Neuronal stem cell (in vitro differentiated cells): Measurements from ENCODE around the gene GLOD4.
A peak's percentile ranks its signal among the peaks of the same experiment; 100 is the strongest.
"Not testable (repeated sequence)": the region's sequence is repeated elsewhere in the genome, so short reads cannot be mapped to it uniquely, and the experiment has no call there.

Source experiments
- DNase-seq: peaks from one replicate; pipeline ENCODE4 v3.0.0-alpha.2; 2013; ENCODE audit warnings: low spot score
- H2AFZ ChIP-seq: one replicate; pipeline ENCODE4 v1.6.1; 2013; ENCODE audit warnings: mild to moderate bottlenecking, low read length, inconsistent platforms
- H2AK5ac ChIP-seq: 2 replicates; pipeline ENCODE4 v1.6.1; 2013; ENCODE audit warnings: low read depth, mild to moderate bottlenecking, inconsistent platforms, low read length, moderate library complexity, mixed read lengths
- H2BK120ac ChIP-seq: 2 replicates; pipeline ENCODE4 v1.6.1; 2013; ENCODE audit warnings: low read depth, mild to moderate bottlenecking, inconsistent platforms, low read length, moderate library complexity, mixed read lengths
- H2BK12ac ChIP-seq: one replicate; pipeline ENCODE4 v1.6.1; 2013; ENCODE audit warnings: low read length, inconsistent platforms
- H2BK15ac ChIP-seq: 2 replicates; pipeline ENCODE4 v1.6.1; 2013; ENCODE audit warnings: mild to moderate bottlenecking, low read length, inconsistent platforms, mixed read lengths
- H2BK5ac ChIP-seq: one replicate; pipeline ENCODE4 v1.6.1; 2013; ENCODE audit warnings: inconsistent platforms, mild to moderate bottlenecking, low read length, moderate library complexity
- H3K14ac ChIP-seq: one replicate; pipeline ENCODE4 v1.6.1; 2013; ENCODE audit warnings: low read length, inconsistent platforms
- H3K18ac ChIP-seq: 2 replicates; pipeline ENCODE4 v1.6.1; 2013; ENCODE audit warnings: low read length, inconsistent platforms
- H3K23ac ChIP-seq: 2 replicates; pipeline ENCODE4 v1.6.1; 2013; ENCODE audit warnings: low read depth, mild to moderate bottlenecking, mixed read lengths, low read length, inconsistent platforms; ENCODE audit not compliant: poor library complexity
- H3K27ac ChIP-seq: replicated peaks from 3 replicates; pipeline ENCODE4 v1.5.1; 2013; ENCODE audit warnings: low read length, inconsistent platforms
- H3K27me3 ChIP-seq, 3 experiments: 2 replicates each; pipeline ENCODE4 v1.6.1; 2013; ENCODE audit warnings: low read length in 3 of 3, mild to moderate bottlenecking in 2 of 3, inconsistent platforms in 1 of 3, low read depth in 1 of 3, mixed read lengths in 1 of 3, moderate library complexity in 1 of 3; ENCODE audit not compliant: control insufficient read depth in 3 of 3, insufficient read depth in 3 of 3
- H3K36me3 ChIP-seq, 2 donors: replicated peaks in 1 of 2; 2 replicates each; pipeline ENCODE4 v1.6.1; 2013; ENCODE audit warnings: low read length in 2 of 2; ENCODE audit not compliant: control insufficient read depth in 2 of 2, insufficient read depth in 2 of 2
- H3K4ac ChIP-seq: 2 replicates; pipeline ENCODE4 v1.6.1; 2013; ENCODE audit warnings: inconsistent platforms, mild to moderate bottlenecking, low read length, moderate library complexity
- H3K4me1 ChIP-seq, 2 donors: 1 replicate in 1 of 2; 2 replicates in 1 of 2; pipeline ENCODE4 v1.6.1; 2013; ENCODE audit warnings: low read length in 2 of 2, low read depth in 1 of 2; ENCODE audit not compliant: control insufficient read depth in 2 of 2, insufficient read depth in 1 of 2
- H3K4me2 ChIP-seq: one replicate; pipeline ENCODE4 v1.6.1; 2013; ENCODE audit warnings: mild to moderate bottlenecking, low read length, inconsistent platforms; ENCODE audit not compliant: insufficient read depth, poor library complexity, severe bottlenecking
- H3K4me3 ChIP-seq, 2 donors: 2 replicates each; pipeline ENCODE4 v1.5.1; 2013; ENCODE audit warnings: low read length in 2 of 2, mild to moderate bottlenecking in 2 of 2, inconsistent platforms in 1 of 2, moderate library complexity in 1 of 2
- H3K79me1 ChIP-seq: one replicate; pipeline ENCODE4 v1.6.1; 2013; ENCODE audit warnings: low read depth, mild to moderate bottlenecking, inconsistent platforms, low read length, moderate library complexity
- H3K9ac ChIP-seq: one replicate; pipeline ENCODE4 v1.6.1; 2013; ENCODE audit warnings: mild to moderate bottlenecking, low read depth, low read length, inconsistent platforms; ENCODE audit not compliant: poor library complexity
- H3K9me3 ChIP-seq, 2 donors: replicated peaks in 1 of 2; 2 replicates each; pipeline versions ENCODE3 to v1.6.1; 2013; ENCODE audit warnings: low read length in 2 of 2, mild to moderate bottlenecking in 2 of 2, inconsistent platforms in 1 of 2, low read depth in 1 of 2, mixed read lengths in 1 of 2, moderate library complexity in 1 of 2; ENCODE audit not compliant: control insufficient read depth in 2 of 2, insufficient read depth in 1 of 2
- H4K8ac ChIP-seq: one replicate; pipeline ENCODE4 v1.6.1; 2013; ENCODE audit warnings: low read depth, mild to moderate bottlenecking, inconsistent platforms, low read length, moderate library complexity
- H4K91ac ChIP-seq: one replicate; pipeline ENCODE4 v1.6.1; 2013; ENCODE audit warnings: low read length, low read depth, mild to moderate bottlenecking, inconsistent platforms; ENCODE audit not compliant: poor library complexity
- WGBS, 2 donors: extraction: QIAGEN DNeasy Blood & Tissue Kit; methylation state at CpG; one replicate each; pipeline ENCODE4 v1.1.7; 2013; ENCODE audit warnings: missing lambda C conversion rate in 2 of 2, mixed read lengths in 1 of 2; ENCODE audit not compliant: insufficient read length in 2 of 2, insufficient replicate concordance in 1 of 2; ENCODE audit errors: extremely low coverage in 2 of 2; 5-methylcytosine and 5-hydroxymethylcytosine counted together

The GLOD4 gene

GRCh38 chr17:806781-807522 is 24.9 kb upstream of the GLOD4 start:
- no peak overlapping the region for H3K27ac ChIP-seq

GRCh38 chr17:806346-806745 is 24.3 kb upstream of the GLOD4 start:
- Histone ChIP-seq H2BK15ac (no peak overlapping the region), H3K4me3 (no peak overlapping the region), H3K27me3 (no peaks in the 10 kb centered on the region), H3K27ac (no peak overlapping the region), H3K14ac (no peak overlapping the region), H3K23ac (peak overlapping the region; percentile 31), H2BK12ac (no peak overlapping the region), H2BK120ac (no peak overlapping the region), H2BK5ac (no peak overlapping the region), H3K18ac (no peak overlapping the region), H4K91ac (no peak overlapping the region), H4K8ac (no peak overlapping the region), H3K4ac (no peak overlapping the region), H3K79me1 (peaks cover 15% of the 10 kb centered on the region), H3K9ac (no peak overlapping the region), H3K4me2 (no peak overlapping the region), H3K4me1 (peaks cover 17 to 35% of the 10 kb centered on the region in 2 donors), H3K36me3 (peaks cover 17 to 64% of the 10 kb centered on the region in 2 donors), H2AFZ (no peak overlapping the region), H3K9me3 (no peaks in the 10 kb centered on the region), H2AK5ac (peak overlapping the region; percentile 63)
- no peak for DNase-seq
- no CpG with 5 or more reads among the region's 13 CpGs for WGBS, 2 donors

More at GRCh38 chr17:806781-807522, 24.9 kb upstream of the GLOD4 start:
- Histone ChIP-seq H3K14ac (no peak overlapping the region), H2BK15ac (no peak overlapping the region), H3K4me3 (no peak overlapping the region), H3K23ac (peak overlapping the region; percentile 31), H2BK5ac (peak overlapping the region; percentile 94), H3K4me2 (no peak overlapping the region), H2AK5ac (peak overlapping the region; percentile 63), H4K8ac (peak overlapping the region; percentile 43), H3K18ac (peak overlapping the region; percentile 76), H2BK120ac (no peak overlapping the region), H3K9ac (peak overlapping the region; percentile 44), H4K91ac (no peak overlapping the region), H2BK12ac (no peak overlapping the region), H2AFZ (no peak overlapping the region), H3K27me3 (no peaks in the 10 kb centered on the region), H3K4me1 (peaks cover 17 to 35% of the 10 kb centered on the region in 2 donors), H3K36me3 (peaks cover 14 to 60% of the 10 kb centered on the region in 2 donors), H3K79me1 (peaks cover 15% of the 10 kb centered on the region), H3K9me3 (no peaks in the 10 kb centered on the region), H3K4ac (no peak overlapping the region)
- no peak for DNase-seq
- WGBS, 2 donors: no CpG with 5 or more reads among the region's 33 CpGs

- Histone ChIP-seq H3K18ac (peak overlapping the region; percentile 8), H3K36me3 (peaks cover 18 to 63% of the 10 kb centered on the region in 2 donors), H3K4me1 (peaks cover 17 to 35% of the 10 kb centered on the region in 2 donors), H3K79me1 (peaks cover 15% of the 10 kb centered on the region), H2BK5ac (peak overlapping the region; percentile 39)
- not testable (repeated sequence) for H3K4me2 ChIP-seq, H2BK120ac ChIP-seq, H3K14ac ChIP-seq, H4K8ac ChIP-seq, H3K23ac ChIP-seq, H4K91ac ChIP-seq, H2BK12ac ChIP-seq, H2BK15ac ChIP-seq, H3K9ac ChIP-seq, H2AFZ ChIP-seq, H3K27ac ChIP-seq, H3K27me3 ChIP-seq, H3K4ac ChIP-seq, H3K4me3 ChIP-seq, H2AK5ac ChIP-seq, DNase-seq, H3K9me3 ChIP-seq
- WGBS, 2 donors: no CpG with 5 or more reads among the region's 23 CpGs
Observed at GRCh38 chr17:805886-806285, 23.8 kb upstream of the GLOD4 start.

DNA sequence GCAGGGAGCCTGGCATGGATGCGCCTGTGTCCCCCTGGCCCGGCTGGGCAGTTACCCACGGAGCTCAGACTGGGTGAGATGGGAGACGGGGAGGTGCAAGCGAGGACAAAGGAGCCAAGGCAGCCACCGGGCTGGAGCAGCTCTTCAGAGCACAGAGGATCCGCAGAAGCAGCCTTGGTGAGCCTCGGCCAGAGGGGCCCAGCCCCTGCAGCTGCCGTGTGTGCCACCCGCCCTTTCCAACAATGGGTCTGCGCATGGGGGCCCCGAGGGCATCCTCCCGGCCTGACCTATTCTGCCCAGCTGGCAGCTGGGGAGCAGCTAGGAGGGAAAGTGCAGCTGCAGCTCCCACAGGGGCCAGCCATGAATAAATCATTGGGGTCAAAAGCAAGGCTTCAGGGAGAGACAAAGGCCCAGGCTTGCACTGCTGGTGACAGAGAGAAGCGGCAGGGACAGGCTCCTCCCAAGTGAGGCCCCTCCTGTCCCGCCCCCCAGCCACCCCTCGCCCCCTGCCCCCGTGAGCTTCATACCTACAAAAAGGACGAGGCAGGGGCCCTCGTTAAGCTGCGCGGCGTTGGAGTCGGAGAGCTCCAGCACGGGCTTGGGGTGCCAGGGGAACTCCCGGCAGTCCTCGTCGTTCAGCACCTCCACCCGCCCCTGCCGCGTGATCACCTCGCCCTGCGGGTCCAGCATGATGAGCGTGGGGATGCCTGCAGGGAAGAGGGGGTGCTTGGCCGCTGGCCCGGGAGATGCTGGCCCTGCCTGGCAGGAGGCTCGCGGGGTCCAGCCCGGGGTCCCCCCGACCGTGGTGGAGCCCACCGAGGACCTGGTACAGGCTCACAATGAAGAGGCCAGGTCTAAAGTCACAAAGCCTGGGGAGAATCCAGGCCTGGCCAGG is 22.7 kb upstream of the GLOD4 start:
- Histone ChIP-seq H3K9ac (peak overlapping the region; percentile 77), H3K4ac (peak overlapping the region; percentile 77), H3K4me3 (no peak overlapping the region), H3K4me2 (no peak overlapping the region), H2BK15ac (no peak overlapping the region), H2BK120ac (no peak overlapping the region), H2BK12ac (peak overlapping the region; percentile 88), H3K36me3 (peaks cover 20 to 65% of the 10 kb centered on the region in 2 donors), H2AFZ (peak overlapping the region; percentile 55), H3K9me3 (no peaks in the 10 kb centered on the region), H3K27me3 (no peaks in the 10 kb centered on the region), H3K27ac (peak overlapping the region; percentile 45), H3K14ac (no peak overlapping the region), H3K4me1 (peaks cover 17 to 35% of the 10 kb centered on the region in 2 donors), H3K23ac (peak overlapping the region; percentile 80), H3K18ac (peak overlapping the region; percentile 94), H4K91ac (no peak overlapping the region), H2BK5ac (no peak overlapping the region), H2AK5ac (peak overlapping the region; percentile 3), H4K8ac (peak overlapping the region; percentile 5), H3K79me1 (peaks cover 14% of the 10 kb centered on the region)
- WGBS, 2 donors: no CpG with 5 or more reads among the region's 41 CpGs
- DNase-seq: no peak
